Measurements from ENCODE around the gene GRID1. TPM values are rescaled to one million over a fixed set of nuclear protein-coding genes. Genes with fewer than 3 reads are reported as not detected.

Gene GRID1
- total RNA-seq, 2 donors from 2014 or later, result 0.52 to 0.59 TPM

- DNase-seq (no peak), ATAC-seq (no peak)
- intact Hi-C loops (cut with DNase I), result no loop called here
Measured at GRCh38 chr10:86063341-86063740, 303.3 kb downstream of the GRID1 start.

- intact Hi-C loops (cut with DNase I), result no loop called here
- ATAC-seq, result no peak
- no peak for DNase-seq
Measured at GRCh38 chr10:86062647-86063145, 303.9 kb downstream of the GRID1 start.

GRCh38 chr10:86062198-86062550 lies 304.4 kb downstream of the GRID1 start:
- ATAC-seq (no peak), DNase-seq (no peak)
- intact Hi-C loops (cut with DNase I), result no loop called here

- DNase-seq, result no peak
- ATAC-seq, result no peak
- intact Hi-C loops (cut with DNase I), result no loop called here
Measured at GRCh38 chr10:86061278-86062197, 305.1 kb downstream of the GRID1 start.

- intact Hi-C loops (cut with DNase I), result no loop called here
- DNase-seq (no peak), ATAC-seq (no peak)
Measured at GRCh38 chr10:86060386-86061277, 306.0 kb downstream of the GRID1 start.

GRCh38 chr10:86059892-86060291 lies 306.7 kb downstream of the GRID1 start:
- intact Hi-C loops (cut with DNase I), result no loop called here
- no peak for ATAC-seq
- DNase-seq, result no peak

- intact Hi-C loops (cut with DNase I), result no loop called here
- no peak for DNase-seq
- no peak for ATAC-seq
Measured at GRCh38 chr10:86058964-86059363, 307.6 kb downstream of the GRID1 start.

- DNase-seq, result no peak
Measured at GRCh38 chr10:86057708-86058107, 308.9 kb downstream of the GRID1 start.

GRCh38 chr10:86056672-86057071 lies 309.9 kb downstream of the GRID1 start:
- intact Hi-C loops (cut with DNase I), result no loop called here
- no peak for ATAC-seq
- DNase-seq, result no peak

More at GRCh38 chr10:86057708-86058107, 308.9 kb downstream of the GRID1 start:
- intact Hi-C loops (cut with DNase I), result no loop called here
- ATAC-seq, result peak; percentile 47 to 76

- no peak for ATAC-seq
- intact Hi-C loops (cut with DNase I), result no loop called here
- no peak for DNase-seq
Measured at GRCh38 chr10:86055928-86056327, 310.7 kb downstream of the GRID1 start.

- intact Hi-C loops (cut with DNase I), result no loop called here
- DNase-seq (no peak), ATAC-seq (no peak)
Measured at GRCh38 chr10:86053675-86054074, 312.9 kb downstream of the GRID1 start.

GRCh38 chr10:86051586-86051985 lies 315.0 kb downstream of the GRID1 start:
- intact Hi-C loops (cut with DNase I), result no loop called here
- DNase-seq (no peak), ATAC-seq (no peak)

GRCh38 chr10:86049442-86049841 lies 317.2 kb downstream of the GRID1 start:
- DNase-seq (no peak), ATAC-seq (peak; percentile 12 to 73)
- intact Hi-C loops (cut with DNase I), result no loop called here

GRCh38 chr10:86048973-86049372 lies 317.6 kb downstream of the GRID1 start:
- ATAC-seq, result peak in 1 of 2 donors; percentile 41
- DNase-seq, result no peak
- intact Hi-C loops (cut with DNase I), result no loop called here

GRCh38 chr10:86048571-86048970 lies 318.0 kb downstream of the GRID1 start:
- DNase-seq, result no peak

GRCh38 chr10:86047588-86047987 lies 319.0 kb downstream of the GRID1 start:
- DNase-seq (no peak), ATAC-seq (no peak)
- intact Hi-C loops (cut with DNase I), result no loop called here

More at GRCh38 chr10:86048571-86048970, 318.0 kb downstream of the GRID1 start:
- intact Hi-C loops (cut with DNase I), result no loop called here
- no peak for ATAC-seq

GRCh38 chr10:86046845-86047460 lies 319.6 kb downstream of the GRID1 start:
- ATAC-seq (peak in 1 of 2 donors; percentile 17), DNase-seq (no peak)
- intact Hi-C loops (cut with DNase I), result no loop called here

GRCh38 chr10:86045896-86046295 lies 320.7 kb downstream of the GRID1 start:
- DNase-seq (no peak), ATAC-seq (no peak)

GRCh38 chr10:86044029-86044428 lies 322.6 kb downstream of the GRID1 start:
- DNase-seq, result no peak
- no peak for ATAC-seq
- intact Hi-C loops (cut with DNase I), result no loop called here

More at GRCh38 chr10:86045896-86046295, 320.7 kb downstream of the GRID1 start:
- intact Hi-C loops (cut with DNase I), result no loop called here

Measured in left cardiac atrium (tissue), 4 donors.